B cell (primary cell): ENCODE results near the gene LHPP. TPM values are rescaled to one million over a fixed set of nuclear protein-coding genes. Genes with fewer than 3 reads are reported as not detected.

Experiments
- ATAC-seq: fragments of 200-7000 bp; cut with Tn5 transposase; one replicate; pipeline ENCODE4 v1.10.0; 2021; ENCODE audit warnings: low read depth, mild to moderate bottlenecking, moderate number of reproducible peaks, moderate library complexity
- CTCF ChIA-PET: fragments of 350-600 bp; sonication (Branson Sonifier 250); formaldehyde crosslinking; loops from one replicate; lab custom pipeline; 2021; ENCODE audit warnings: antibody characterized with exemption, inconsistent platforms; lab: Charles Lee
- POLR2A ChIA-PET: fragments of 350-600 bp; sonication (Branson Sonifier 250); formaldehyde crosslinking; loops from one replicate; lab custom pipeline; 2021; ENCODE audit warnings: antibody characterized with exemption; lab: Charles Lee
- DNase-seq: peaks from one replicate; pipeline ENCODE4 v3.0.0; 2013
- H2AFZ ChIP-seq: 2 replicates; pipeline ENCODE4 v1.6.1; 2012; ENCODE audit warnings: mild to moderate bottlenecking, low read depth, low read length; ENCODE audit not compliant: insufficient read depth, poor library complexity, severe bottlenecking
- H3K27ac ChIP-seq, 2 donors: 1 replicate in 1 of 2; 2 replicates in 1 of 2; pipeline ENCODE4 v1.5.1; 2012 to 2013; ENCODE audit warnings: low read length in 2 of 2, mild to moderate bottlenecking in 2 of 2, moderate library complexity in 1 of 2
- H3K27me3 ChIP-seq, 4 experiments: fragments of 200-600 bp in 1 of 4; sonication (generic) in 1 of 4; replicated peaks in 1 of 4; 1 replicate in 2 of 4; 2 replicates in 2 of 4; pipeline versions ENCODE4 v1.6.1 to v1.7.0; 2013 to 2016; ENCODE audit warnings: low read length in 3 of 4, mild to moderate bottlenecking in 2 of 4, mixed read lengths in 1 of 4, moderate library complexity in 1 of 4; ENCODE audit not compliant: insufficient read depth in 4 of 4, control insufficient read depth in 3 of 4; ENCODE audit errors: control extremely low read depth in 1 of 4
- H3K36me3 ChIP-seq, 2 experiments: replicated peaks in 1 of 2; 1 replicate in 1 of 2; 2 replicates in 1 of 2; pipeline versions ENCODE4 v1.6.1 to v1.7.1; 2013; ENCODE audit warnings: low read length in 1 of 2; ENCODE audit not compliant: insufficient read depth in 2 of 2, control insufficient read depth in 1 of 2; ENCODE audit errors: control extremely low read depth in 1 of 2, extremely low read depth in 1 of 2
- H3K4me1 ChIP-seq, 2 donors: fragments of 200-600 bp in 1 of 2; sonication (generic) in 1 of 2; 1 replicate in 1 of 2; 2 replicates in 1 of 2; pipeline versions ENCODE4 v1.5.1 to v1.6.1; 2013 to 2017; ENCODE audit warnings: low read length in 2 of 2; ENCODE audit not compliant: control insufficient read depth in 2 of 2, insufficient read depth in 2 of 2
- H3K4me2 ChIP-seq: replicated peaks from 2 replicates; pipeline ENCODE3; 2012; ENCODE audit warnings: mild to moderate bottlenecking, low read depth, low read length; ENCODE audit not compliant: poor library complexity, severe bottlenecking
- H3K4me3 ChIP-seq, 5 experiments: fragments of 200-600 bp in 1 of 5; sonication (generic) in 1 of 5; 1 replicate in 3 of 5; 2 replicates in 2 of 5; pipeline versions ENCODE4 v1.5.1 to v1.7.0; 2011 to 2016; ENCODE audit warnings: low read length in 4 of 5, mild to moderate bottlenecking in 4 of 5, low read depth in 2 of 5, control low read depth in 1 of 5, moderate library complexity in 1 of 5; ENCODE audit not compliant: insufficient read depth in 1 of 5; ENCODE audit errors: control extremely low read depth in 1 of 5, extremely low read depth in 1 of 5
- H3K79me2 ChIP-seq: fragments of 200-600 bp; sonication (generic); one replicate; pipeline ENCODE4 v1.6.0; 2016; ENCODE audit warnings: low read length; ENCODE audit not compliant: control insufficient read depth, insufficient read depth
- H3K9ac ChIP-seq: fragments of 200-600 bp; sonication (generic); 2 replicates; pipeline ENCODE4 v1.6.1; 2017; ENCODE audit warnings: mild to moderate bottlenecking, low read length, moderate library complexity
- H3K9me3 ChIP-seq, 3 donors: one replicate each; pipeline versions ENCODE4 v1.6.1 to v1.7.1; 2013; ENCODE audit warnings: low read length in 2 of 3; ENCODE audit not compliant: control insufficient read depth in 2 of 3, insufficient read depth in 1 of 3; ENCODE audit errors: control extremely low read depth in 1 of 3
- H4K20me1 ChIP-seq: 2 replicates; pipeline ENCODE4 v1.6.0; 2012; ENCODE audit warnings: mild to moderate bottlenecking, low read length; ENCODE audit not compliant: insufficient read depth, control insufficient read depth, poor library complexity, severe bottlenecking
- H3K27ac Mint-ChIP-seq: one replicate; pipeline ENCODE4 v1.8.0; 2021; ENCODE audit warnings: mixed read lengths
- H3K27me3 Mint-ChIP-seq: one replicate; pipeline ENCODE4 v1.8.0; 2021; ENCODE audit warnings: mixed read lengths
- H3K4me1 Mint-ChIP-seq: one replicate; pipeline ENCODE4 v1.8.0; 2021; ENCODE audit warnings: mixed read lengths
- H3K4me3 Mint-ChIP-seq: one replicate; pipeline ENCODE4 v1.8.0; 2021; ENCODE audit warnings: mixed read lengths
- H3K9me3 Mint-ChIP-seq: one replicate; pipeline ENCODE4 v1.8.0; 2022; ENCODE audit warnings: mixed read lengths; ENCODE audit not compliant: insufficient read depth
- CTCF ChIP-seq: fragments of 200-600 bp; IDR thresholded peaks from one replicate; pipeline ENCODE4 v1.8.0; 2022; ENCODE audit warnings: antibody characterized with exemption, mild to moderate bottlenecking
- EZH2 ChIP-seq: IDR thresholded peaks from 2 replicates; pipeline ENCODE4 v1.6.1; 2012; ENCODE audit warnings: borderline replicate concordance, low read depth, mild to moderate bottlenecking, moderate library complexity, low read length; ENCODE audit not compliant: insufficient read depth, poor library complexity, severe bottlenecking
- WGBS: methylation state at CpG from one replicate; pipeline ENCODE4 v1.1.5; 2013; ENCODE audit warnings: missing lambda C conversion rate; ENCODE audit not compliant: insufficient coverage; 5-methylcytosine and 5-hydroxymethylcytosine counted together
- intact Hi-C: fragments of 100-400 bp; cut with micrococcal nuclease; formaldehyde crosslinking; loops from one replicate; pipeline ENCODE4 v1.10.0; 2022
- polyA plus RNA-seq: library from polyadenylated mRNA; depleted of rRNA; stranded (reverse); fragments of >200 nt; gene quantifications from 2 replicates; pipeline ENCODE4 v1.2.3, GENCODE V29; 2012
- total RNA-seq, 2 donors: library from RNA; stranded (reverse); fragments of 120-200 nt in 1 of 2; gene quantifications; 1 replicate in 1 of 2; 2 replicates in 1 of 2; pipeline versions ENCODE4 v1.2.3 to v1.2.4, GENCODE V29; 2013 to 2022

LHPP gene
- total and polyA plus RNA-seq, 2 donors (not counting 1 experiment from before 2014, with no cell fraction given), result 60.2 to 83.5 TPM

DNA sequence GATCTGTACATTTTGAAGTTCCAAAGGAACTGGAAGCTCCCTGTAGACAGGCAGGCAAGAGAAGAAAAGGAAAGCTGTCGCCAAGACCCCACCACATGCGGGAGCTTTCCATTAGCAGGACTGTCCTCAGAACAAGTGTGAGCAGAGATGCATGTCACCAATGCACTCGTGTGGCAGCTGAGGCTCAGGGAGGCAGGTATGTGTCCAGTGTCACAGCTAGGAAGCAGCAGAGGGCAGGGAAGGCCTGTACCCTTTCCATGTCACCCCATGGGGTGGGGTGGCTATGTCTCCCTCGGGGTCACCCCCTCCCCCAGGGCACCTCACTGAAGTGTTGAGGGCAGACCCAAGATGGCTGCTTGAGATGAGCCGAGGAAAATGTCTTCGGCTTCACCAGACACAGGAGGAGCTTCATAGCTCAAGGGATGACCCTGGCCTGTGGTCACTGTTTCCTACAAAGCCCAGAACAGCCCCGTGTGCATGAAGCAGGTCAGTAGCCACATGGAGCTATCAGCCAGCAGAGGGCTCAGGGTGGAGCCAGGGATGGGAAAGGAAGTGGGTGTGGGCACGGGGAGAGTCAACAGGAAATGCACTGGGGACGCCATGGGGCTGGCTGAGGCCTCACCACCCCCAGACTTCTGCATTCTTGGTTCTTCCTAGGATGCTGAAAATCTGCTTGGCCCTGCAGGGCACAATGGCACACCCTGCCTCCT, 186.0 kb downstream of the LHPP start:
- Mint-ChIP-seq H3K9me3 (no peaks in the 10 kb centered on the region), H3K27ac (peak overlapping the region; percentile 97), H3K4me3 (peak overlapping the region; percentile 85), H3K4me1 (peaks cover 99% of the 10 kb centered on the region), H3K27me3 (no peaks in the 10 kb centered on the region)
- intact Hi-C loops, result loop anchor here (5.0 kb wide), 1 partner anchor 50 kb away; no protein-coding TSS in a partner anchor
- TF ChIP-seq EZH2 (no peak), CTCF (peak; percentile 25)
- Histone ChIP-seq H3K9ac (peak overlapping the region; percentile 39), H3K4me2 (peak overlapping the region; percentile 73), H3K27ac (peak overlapping the region; percentile 71 to 92), H2AFZ (peak overlapping the region; percentile 27), H3K36me3 (peaks cover 0 to 60% of the 10 kb centered on the region in 2 experiments), H3K4me1 (peaks cover 99 to 100% of the 10 kb centered on the region in 2 donors), H3K79me2 (peaks cover 100% of the 10 kb centered on the region), H3K4me3 (peak overlapping the region in 4 of 5 experiments; percentile 15 to 45 (median 26)), H3K9me3 (no peaks in the 10 kb centered on the region), H3K27me3 (no peaks in the 10 kb centered on the region), H4K20me1 (peaks cover 44% of the 10 kb centered on the region)
- peak; percentile 80 for DNase-seq
- WGBS, result 52% methylated on average over 7 of the region's 9 CpGs
- peak; percentile 78 for ATAC-seq
- ChIA-PET POLR2A (interaction anchor here (0.6 to 2.9 kb wide), 5 partner anchors 11 to 70 kb away, joined by 3 to 8 read pairs (median 3); no protein-coding TSS in a partner anchor), CTCF (interaction anchor here (0.6 to 8.3 kb wide), 19 partner anchors 9 to 116 kb away, joined by 3 to 58 read pairs (median 7); no protein-coding TSS in a partner anchor)

DNA sequence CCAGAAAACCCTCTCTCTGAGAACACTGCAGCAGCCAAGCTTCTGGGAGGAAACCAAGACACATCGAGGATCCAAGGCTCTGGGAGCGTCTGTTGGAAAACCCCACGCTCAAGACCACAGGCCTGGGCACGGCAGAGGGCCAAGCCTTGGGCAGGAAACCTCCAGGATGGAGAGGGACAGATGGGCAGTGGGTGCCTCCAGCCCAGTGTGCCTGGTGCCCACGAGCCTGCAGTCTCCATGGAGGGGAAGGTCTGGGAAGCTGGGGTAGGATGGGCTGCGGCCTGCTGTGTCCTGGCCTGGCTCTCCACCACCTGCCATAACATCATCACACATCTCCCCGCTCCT, 186.5 kb downstream of the LHPP start:
- H2AFZ ChIP-seq, result no peak overlapping the region
- POLR2A ChIA-PET, result interaction anchor here (0.6 to 2.9 kb wide), 3 partner anchors 11 to 45 kb away, joined by 3 to 8 read pairs (median 6); no protein-coding TSS in a partner anchor
- H3K9me3 ChIP-seq, result no peaks in the 10 kb centered on the region
- Mint-ChIP-seq H3K4me1 (peaks cover 99% of the 10 kb centered on the region), H3K27me3 (no peaks in the 10 kb centered on the region), H3K4me3 (peak overlapping the region; percentile 85), H3K27ac (peak overlapping the region; percentile 97), H3K9me3 (no peaks in the 10 kb centered on the region)
- H4K20me1 ChIP-seq, result peaks cover 45% of the 10 kb centered on the region
- intact Hi-C loops, result loop anchor here (5.0 kb wide), 1 partner anchor 49 kb away; no protein-coding TSS in a partner anchor
- peak overlapping the region; percentile 73 for H3K4me2 ChIP-seq
- no peaks in the 10 kb centered on the region for H3K27me3 ChIP-seq
- H3K36me3 ChIP-seq, result peaks cover 0 to 60% of the 10 kb centered on the region in 2 experiments
- CTCF ChIA-PET, result interaction anchor here (0.6 to 8.3 kb wide), 16 partner anchors 10 to 117 kb away, joined by 3 to 58 read pairs (median 7); no protein-coding TSS in a partner anchor
- H3K9ac ChIP-seq, result peak overlapping the region; percentile 39
- peaks cover 100% of the 10 kb centered on the region for H3K79me2 ChIP-seq
- WGBS, result 15% methylated on average over 3 of the region's 7 CpGs
- no peak for TF ChIP-seq EZH2
- TF ChIP-seq CTCF, result no peak
- no peak for DNase-seq
- peak overlapping the region; percentile 71 to 92 for H3K27ac ChIP-seq
- H3K4me1 ChIP-seq, result peaks cover 99 to 100% of the 10 kb centered on the region in 2 donors
- ATAC-seq, result no peak
- peak overlapping the region in 4 of 5 experiments; percentile 15 to 45 (median 26) for H3K4me3 ChIP-seq
